A549 treated with AZD2906 at 1 μM for 4 hours (cell line): Measurements from ENCODE around the gene RHBDF2. TPM values are rescaled to one million over a fixed set of nuclear protein-coding genes. Genes with fewer than 3 reads are reported as not detected.

Source experiments
- total RNA-seq: library from RNA; stranded (reverse); fragments of 200-300 nt; extraction: Qiagen RNA extraction; gene quantifications from 5 replicates; pipeline ENCODE4 v1.2.3, GENCODE V29; 2022

RHBDF2 gene
- 54.6 to 64.5 TPM (median 61.4 TPM) in 5 replicates for total RNA-seq

GRCh38 chr17:76501018-76501826 lies at the start of gene RHBDF2:
TSS of gene RHBDF2 (minus strand) at chr17:76501423. CDS start at chr17:76481524, 19,899 bp downstream.

GRCh38 chr17:76539631-76540271 lies 38.5 kb upstream of the RHBDF2 start, which contains the start of gene PRCD:
TSS of gene PRCD (plus strand) at chr17:76540044. CDS start at chr17:76540142, 98 bp downstream.

GRCh38 chr17:76537578-76538280 lies 36.5 kb upstream of the RHBDF2 start, which contains the start of gene CYGB:
TSS of gene CYGB (minus strand) at chr17:76537709. CDS start at chr17:76537542, 167 bp downstream.

GRCh38 chr17:76467366-76467765 lies 33.9 kb downstream of the RHBDF2 start, which contains the start of gene AANAT:
TSS of gene AANAT (plus strand) at chr17:76467603. CDS start at chr17:76468747, 1,144 bp downstream.

GRCh38 chr17:76452660-76453430 lies 48.4 kb downstream of the RHBDF2 start, which contains the start of gene UBE2O:
TSS of gene UBE2O (minus strand) at chr17:76453152. CDS start at chr17:76453141, 11 bp downstream.

Other genes starting within 250 kb of the RHBDF2 start
- gene UBALD2, start 236.1 kb downstream of the RHBDF2 start, total RNA-seq, result 119 to 198 TPM (median 177 TPM) in 5 replicates
- gene QRICH2, start 193.1 kb downstream of the RHBDF2 start, total RNA-seq, result 0.42 to 1.1 TPM (median 0.85 TPM) in 5 replicates
- gene PRPSAP1, start 147.5 kb downstream of the RHBDF2 start, total RNA-seq, result 53.1 to 63.4 TPM (median 58.2 TPM) in 5 replicates
- 32.2 to 43.3 TPM (median 36.6 TPM) in 5 replicates for gene SPHK1, start 116.8 kb downstream of the RHBDF2 start, total RNA-seq
- 26.3 to 29.1 TPM (median 28.2 TPM) in 5 replicates for gene UBE2O, start 48.3 kb downstream of the RHBDF2 start, total RNA-seq
- 0.22 to 0.64 TPM (median 0.33 TPM) in 5 replicates for gene AANAT, start 33.8 kb downstream of the RHBDF2 start, total RNA-seq
- 0.88 to 1.7 TPM (median 1.2 TPM) in 5 replicates for gene CYGB, start 36.3 kb upstream of the RHBDF2 start, total RNA-seq
- gene PRCD, start 38.6 kb upstream of the RHBDF2 start, total RNA-seq, result not detected in 5 replicates
- 0.37 to 0.46 TPM (median 0.42 TPM) in 5 replicates for gene ST6GALNAC2, start 84.4 kb upstream of the RHBDF2 start, total RNA-seq
- gene ST6GALNAC1, start 142.3 kb upstream of the RHBDF2 start, total RNA-seq, result 0.20 to 0.28 TPM (median 0.26 TPM) in 5 replicates
- gene MXRA7, start 209.5 kb upstream of the RHBDF2 start, total RNA-seq, result 62.0 to 65.0 TPM (median 64.4 TPM) in 5 replicates
- gene JMJD6, start 225.2 kb upstream of the RHBDF2 start, total RNA-seq, result 77.3 to 80.6 TPM (median 78.6 TPM) in 5 replicates
- 54.0 to 64.4 TPM (median 59.5 TPM) in 5 replicates for gene METTL23, start 225.4 kb upstream of the RHBDF2 start, total RNA-seq
- gene SRSF2, start 235.9 kb upstream of the RHBDF2 start, total RNA-seq, result 408 to 455 TPM (median 433 TPM) in 5 replicates
- 19.8 to 21.5 TPM (median 20.3 TPM) in 5 replicates for gene MFSD11, start 236.7 kb upstream of the RHBDF2 start, total RNA-seq